Muscle of arm (tissue), 12 donors: ENCODE results near the gene RAB26. TPM values are rescaled to one million over a fixed set of nuclear protein-coding genes. Genes with fewer than 3 reads are reported as not detected.

Experiments used
- DNase-seq: peaks from one replicate; pipeline ENCODE4 v3.0.0-alpha.2; 2013
- polyA plus RNA-seq, 12 donors: library from polyadenylated mRNA; unstranded; fragments of 120-200 nt; gene quantifications; one replicate each; pipeline ENCODE4 v1.2.1, GENCODE V29; 2013; ENCODE audit not compliant: insufficient read length in 12 of 12

Gene RAB26
- polyA plus RNA-seq, 12 donors: 0.27 to 1.9 (median 0.78) TPM; not detected in 2

DNA sequence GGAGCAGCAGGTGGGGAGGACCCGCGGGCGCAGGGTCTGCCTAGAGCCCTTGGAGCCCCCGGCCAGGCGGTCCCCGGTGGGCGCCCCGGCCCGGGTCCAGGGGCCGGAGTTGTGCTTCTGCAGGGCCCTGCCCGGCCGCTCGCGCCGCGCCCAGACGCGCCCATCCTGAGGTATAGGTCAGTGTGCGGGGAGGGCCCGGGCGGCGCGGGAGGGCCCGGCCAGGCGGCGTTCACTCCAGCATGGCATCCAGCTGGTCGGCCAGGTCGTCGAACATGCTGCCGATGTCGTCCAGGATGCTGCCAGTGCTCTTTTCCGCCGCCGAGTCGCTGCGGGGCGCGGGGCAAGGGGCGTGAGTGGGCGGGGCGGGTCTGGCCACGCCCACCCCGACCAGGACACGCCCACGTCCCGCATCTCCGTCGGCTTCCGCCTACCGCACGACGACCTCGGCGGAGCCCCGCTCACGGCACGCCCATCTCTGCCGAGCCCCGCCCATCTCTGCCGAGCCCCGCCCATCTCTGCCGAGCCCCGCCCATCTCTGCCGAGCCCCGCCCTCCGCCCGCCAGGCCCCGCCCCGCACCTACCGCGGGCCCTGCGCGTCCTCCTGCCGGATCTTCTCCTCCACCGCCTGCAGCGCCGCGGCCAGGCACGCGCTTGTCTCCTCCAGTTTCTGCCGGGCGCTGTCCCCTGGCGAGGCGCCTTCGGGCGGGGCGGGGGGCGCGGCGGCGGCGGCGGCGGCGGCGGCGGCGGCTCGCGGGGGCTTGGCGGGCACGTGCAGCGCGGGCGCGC is 30.1 kb downstream of the RAB26 start:
- DNase-seq: no peak

GRCh38 chr16:2179107-2179501 is 30.7 kb downstream of the RAB26 start:
- no peak for DNase-seq

GRCh38 chr16:2179576-2179975 is 31.2 kb downstream of the RAB26 start:
- DNase-seq: no peak

GRCh38 chr16:2180461-2180860 is 32.0 kb downstream of the RAB26 start:
- no peak for DNase-seq

DNA sequence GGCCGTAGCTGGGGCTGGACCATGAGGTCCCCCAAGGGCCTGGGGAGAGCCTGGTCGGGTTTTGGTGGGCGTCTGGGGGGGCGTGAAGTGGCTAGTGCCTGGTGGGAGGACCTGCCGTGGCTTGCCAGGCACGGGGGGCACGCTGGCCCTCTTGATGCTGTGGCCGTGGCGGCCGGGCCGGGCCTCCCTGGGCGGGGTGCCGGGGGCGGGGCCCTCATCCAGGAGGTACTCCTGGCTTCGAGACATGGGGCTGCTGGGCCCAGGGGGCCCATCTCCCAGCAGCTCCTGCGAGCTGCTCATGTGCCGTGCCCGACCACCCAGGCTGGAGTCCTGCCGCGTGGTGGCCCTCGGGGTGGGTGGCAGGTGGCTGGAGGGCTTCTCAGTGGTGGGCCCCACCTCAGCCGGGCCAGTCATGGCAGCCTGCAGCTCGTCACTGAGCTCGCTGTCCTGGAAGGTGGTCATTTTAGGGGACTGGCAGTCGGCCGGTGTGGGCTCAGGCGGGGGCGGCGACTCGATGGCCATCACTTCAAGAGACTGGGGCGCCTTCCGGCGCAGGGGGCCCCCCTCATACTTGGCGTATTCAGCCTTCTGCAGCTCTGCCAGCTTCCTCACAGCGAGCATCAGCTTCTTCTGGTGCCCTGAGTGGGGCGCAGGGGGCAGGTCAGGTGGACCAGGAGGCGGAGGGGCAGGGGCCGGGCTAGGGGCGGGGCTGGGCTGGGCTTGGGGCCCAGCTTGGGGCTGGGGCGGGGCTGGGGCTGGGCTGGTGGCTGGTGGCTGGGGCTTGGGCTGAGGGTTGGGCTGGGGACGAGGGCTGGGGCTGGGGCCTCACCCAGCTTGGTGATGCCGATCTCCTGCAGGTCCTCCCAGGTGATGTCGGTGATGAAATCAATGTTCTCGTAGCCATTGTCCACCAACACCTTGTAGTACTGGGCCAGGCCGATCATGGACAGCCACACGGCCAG is 32.8 kb downstream of the RAB26 start:
- no peak for DNase-seq

- DNase-seq: no peak
Measured at GRCh38 chr16:2181952-2182351, 33.5 kb downstream of the RAB26 start.

GRCh38 chr16:2183671-2184070 is 35.2 kb downstream of the RAB26 start:
- DNase-seq: no peak

DNA sequence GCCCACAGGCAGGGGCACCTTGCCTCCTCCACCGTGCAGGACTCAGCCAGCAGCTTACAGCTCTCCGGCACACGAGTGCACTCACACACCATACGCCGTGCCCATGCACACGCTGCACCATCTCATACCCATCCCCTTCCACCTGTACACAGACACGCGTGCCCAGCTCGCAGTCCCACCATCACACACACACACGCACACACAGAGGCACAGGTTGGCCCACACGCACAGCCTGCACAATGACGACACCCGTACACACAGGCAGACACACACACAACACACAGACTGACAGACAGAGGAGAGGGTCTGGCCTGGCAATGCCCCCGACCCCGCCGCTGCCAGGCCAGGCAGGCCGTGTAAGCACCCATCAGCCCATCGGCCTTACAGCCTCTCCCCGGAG is 35.9 kb downstream of the RAB26 start:
- no peak for DNase-seq

DNA sequence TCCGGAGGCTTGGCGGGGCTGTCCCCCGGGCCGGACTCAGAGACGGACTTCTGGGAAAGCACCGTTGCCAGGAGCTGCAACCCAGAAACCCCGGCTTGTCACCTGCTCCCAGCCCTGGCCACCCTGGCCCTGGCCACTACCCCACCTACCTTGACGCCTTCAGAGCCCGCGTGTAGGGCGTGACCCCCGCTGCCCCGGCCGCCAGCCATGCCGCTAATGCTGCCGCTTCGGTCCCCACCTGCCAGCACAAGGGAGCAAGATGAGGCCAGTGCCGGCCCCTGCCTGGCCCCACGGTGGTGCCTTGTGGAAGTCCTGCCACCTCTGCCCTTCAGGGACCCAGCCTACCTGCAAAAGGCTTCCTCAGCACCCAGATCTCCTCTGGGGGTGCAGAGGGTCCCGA is 36.5 kb downstream of the RAB26 start:
- no peak for DNase-seq

GRCh38 chr16:2186064-2186463 is 37.6 kb downstream of the RAB26 start:
- no peak for DNase-seq

- no peak for DNase-seq
Measured at GRCh38 chr16:2186505-2186904, 38.1 kb downstream of the RAB26 start.

GRCh38 chr16:2187212-2187611 is 38.8 kb downstream of the RAB26 start:
- DNase-seq: no peak

DNA sequence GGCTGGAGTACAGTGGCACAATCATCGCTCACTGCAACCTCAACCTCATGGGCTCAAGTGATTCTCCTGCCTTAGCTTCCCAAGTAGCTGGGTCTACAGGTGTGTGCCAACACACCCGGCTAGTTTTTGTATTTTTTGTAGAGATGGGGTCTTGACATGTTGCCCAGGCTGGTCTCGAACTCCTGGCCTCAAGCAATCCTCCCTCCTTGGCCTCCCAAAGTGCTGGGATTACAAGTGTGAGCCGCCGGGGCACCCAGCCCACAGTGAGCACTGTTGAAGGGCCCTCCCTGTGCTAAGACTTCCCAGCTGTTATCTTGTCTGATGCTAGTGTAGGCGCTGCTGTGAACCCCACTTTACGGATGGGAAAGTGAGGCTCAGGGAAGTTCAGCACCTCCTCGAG is 40.0 kb downstream of the RAB26 start:
- DNase-seq: no peak

DNA sequence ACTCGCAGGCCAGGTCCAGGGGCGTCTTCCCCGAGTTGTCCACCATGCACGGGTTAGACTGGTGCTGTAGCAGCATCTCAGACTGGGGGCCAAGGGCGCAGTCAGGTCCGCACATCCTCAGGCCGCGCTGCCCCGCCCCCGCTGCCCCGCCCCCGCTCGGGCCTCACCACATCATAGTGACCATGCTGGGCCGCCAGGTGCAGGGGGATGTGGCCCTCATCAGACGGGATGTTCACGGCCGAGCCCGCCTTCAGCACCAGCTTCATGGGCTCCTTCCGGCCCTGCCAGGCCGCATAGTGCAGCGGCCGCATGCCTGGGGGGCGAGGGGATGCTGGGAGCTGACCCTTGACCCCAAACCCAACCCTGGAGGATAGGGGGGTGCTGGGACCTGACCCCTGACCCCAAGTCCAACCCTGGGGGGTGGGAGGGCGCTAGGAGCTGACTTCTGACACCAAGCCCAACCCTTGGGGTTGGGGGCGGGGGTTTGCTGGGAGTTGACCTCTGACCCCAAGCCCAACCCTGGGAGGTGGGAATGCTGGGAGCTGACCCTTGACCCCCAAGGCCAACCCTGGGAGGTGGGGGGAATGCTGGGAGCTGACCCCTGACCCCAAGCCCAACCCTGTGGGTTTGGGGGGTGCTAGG is 40.9 kb downstream of the RAB26 start:
- no peak for DNase-seq

DNA sequence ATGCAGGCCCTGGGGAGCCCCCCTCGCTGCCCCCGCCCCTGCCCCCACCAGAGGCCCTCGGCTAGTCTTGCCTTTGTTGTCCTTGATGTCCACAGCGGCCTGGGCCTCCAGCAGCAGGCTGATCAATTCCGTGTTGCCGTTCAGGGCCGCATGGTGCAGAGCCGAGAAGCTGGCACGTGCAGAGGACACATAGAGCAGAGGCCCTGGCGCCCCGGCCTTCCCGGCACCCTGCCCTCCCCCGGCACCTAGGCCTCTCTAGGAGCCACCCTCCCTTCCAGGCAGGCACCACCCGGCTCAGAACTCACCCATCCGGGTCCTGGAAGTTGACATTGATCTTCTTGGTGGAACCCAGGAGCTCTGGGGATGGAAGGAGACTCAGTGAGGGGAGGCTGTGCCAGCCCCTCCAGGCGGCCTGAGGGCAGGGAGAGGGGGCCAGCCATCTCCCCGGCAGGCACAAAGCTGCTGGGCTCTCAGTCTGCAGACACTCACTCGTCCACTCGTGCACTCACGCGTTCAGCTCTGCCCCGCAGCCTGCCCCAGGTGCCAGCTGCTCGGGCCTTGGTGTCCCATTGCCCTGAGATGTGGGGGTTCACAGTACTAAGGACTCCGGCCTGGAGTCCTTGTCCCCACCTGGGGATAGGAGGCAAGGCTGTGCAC is 41.7 kb downstream of the RAB26 start:
- no peak for DNase-seq

DNA sequence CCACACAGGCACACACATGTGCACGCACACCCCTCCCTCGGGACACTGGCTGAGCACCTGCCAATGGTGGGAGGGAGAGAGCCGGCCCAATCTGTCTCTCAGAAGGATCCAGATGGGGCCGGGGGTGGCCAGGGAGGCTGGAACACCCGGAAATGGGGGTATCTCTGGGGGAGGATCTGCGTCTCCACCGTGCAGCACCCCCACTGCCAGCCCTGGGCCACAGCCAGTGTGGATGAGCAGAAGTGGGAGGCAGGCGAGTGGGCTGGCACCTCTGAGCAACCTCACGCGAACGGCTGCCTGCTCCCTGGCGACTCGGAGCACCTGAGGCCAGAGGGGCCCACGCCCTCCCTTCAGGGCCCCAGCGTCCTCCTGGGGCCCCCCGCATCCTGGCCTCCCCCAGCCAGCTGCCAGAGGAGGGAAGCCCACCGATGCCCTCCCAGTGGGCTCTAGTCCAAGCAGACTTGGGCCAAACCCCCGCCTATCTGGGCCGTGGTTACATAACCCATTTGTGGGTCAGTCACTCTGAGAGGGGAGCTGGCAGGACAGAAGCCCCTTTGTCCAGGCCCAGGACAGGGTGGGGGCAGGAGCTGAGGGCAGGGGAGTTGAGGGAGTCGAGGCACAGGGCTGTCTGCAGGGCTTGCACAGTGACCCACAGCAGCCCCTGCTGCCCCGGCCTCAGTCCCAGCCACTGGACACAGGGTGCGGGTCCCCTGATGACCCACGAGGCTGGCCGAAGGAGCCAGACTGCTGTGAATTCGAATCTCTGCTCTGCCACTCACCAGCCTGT is 42.4 kb downstream of the RAB26 start:
- no peak for DNase-seq

- DNase-seq: no peak
Measured at GRCh38 chr16:2191446-2191706, 43.0 kb downstream of the RAB26 start.

- peak; percentile 36 for DNase-seq
Measured at GRCh38 chr16:2194166-2194834, 45.9 kb downstream of the RAB26 start.

DNA sequence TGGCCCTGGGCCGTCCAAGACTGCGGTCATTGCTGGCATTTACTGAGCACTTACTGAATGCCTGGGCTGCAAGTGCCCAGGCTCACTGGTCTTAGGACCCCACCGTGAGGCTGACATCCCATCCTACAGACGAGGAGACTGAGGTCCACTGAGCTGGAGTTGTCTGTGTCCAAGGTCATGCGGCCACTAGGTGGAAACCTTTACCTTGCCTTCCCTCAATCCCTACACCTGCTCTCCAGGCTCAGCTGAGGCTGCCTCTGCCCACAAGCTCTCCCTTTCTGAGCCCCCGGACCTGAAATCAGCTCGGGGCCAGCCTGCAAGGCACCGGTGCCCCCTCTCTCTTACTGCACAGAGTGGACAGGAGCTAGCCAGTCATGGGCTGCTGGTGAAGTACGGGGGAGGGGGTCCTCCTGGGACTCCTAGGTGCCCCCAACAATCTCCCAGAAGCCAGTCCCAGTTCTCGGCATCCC is 46.5 kb downstream of the RAB26 start:
- DNase-seq: peak; percentile 25

DNA sequence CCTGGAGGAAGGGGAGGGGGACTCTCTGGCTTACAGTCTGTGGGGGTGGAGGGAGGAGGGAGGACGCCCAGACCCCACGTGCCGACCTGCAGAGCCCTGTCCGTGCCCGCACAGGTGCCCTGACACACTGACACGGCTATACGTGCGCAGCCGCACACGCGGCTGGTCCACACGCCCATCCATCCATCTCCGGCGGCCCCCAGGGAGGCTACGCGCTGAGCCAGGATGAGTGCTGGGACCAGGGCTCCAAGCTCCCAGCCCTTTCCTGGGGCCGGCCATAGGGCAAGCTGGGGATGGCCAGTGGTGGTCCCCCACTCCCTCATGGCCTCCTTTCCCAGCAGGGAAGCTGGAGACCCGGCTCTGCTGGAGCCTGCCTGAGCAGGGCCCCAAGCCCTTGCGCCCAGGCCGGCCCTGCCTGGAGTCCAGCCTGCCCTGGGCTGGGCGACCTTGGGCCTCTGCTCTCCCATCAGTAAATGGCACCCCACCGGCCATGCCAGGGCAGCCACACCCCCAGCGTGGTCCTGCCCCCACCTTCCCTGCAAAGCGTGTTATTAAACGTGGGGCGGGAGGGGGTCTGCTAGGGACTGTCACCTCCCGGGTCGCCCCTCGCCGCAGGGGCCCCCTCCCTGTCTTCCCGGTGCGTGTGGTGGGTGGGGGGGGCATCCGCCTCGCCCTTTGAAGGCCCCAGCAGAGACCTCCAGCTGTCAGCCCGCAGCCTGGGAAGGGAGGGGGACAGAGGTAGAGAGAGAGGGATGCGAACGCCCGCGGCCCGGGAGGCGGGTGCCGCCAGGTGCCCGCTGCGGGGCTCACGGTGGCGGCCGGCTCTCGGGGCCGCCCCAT is 47.1 kb downstream of the RAB26 start:
- no peak for DNase-seq
